A549 (cell line): ENCODE measurements around the gene KRT16.

Experiments used
- ATOH8 ChIP-seq: fragments of 250-450 bp; sonication (Bioruptor Pico); IDR thresholded peaks from 2 replicates; pipeline ENCODE4 v1.5.0; 2020; ENCODE audit warnings: low read depth, mild to moderate bottlenecking, moderate library complexity
- CTCF ChIP-seq: fragments of >200 bp; sonication (Bioruptor Twin); formaldehyde crosslinking; IDR thresholded peaks from 3 replicates; pipeline ENCODE4 v1.5.1; 2016
- EP300 ChIP-seq, 2 experiments: fragments of >200 bp; sonication (Bioruptor Twin); formaldehyde crosslinking; IDR thresholded peaks; 2 replicates in 1 of 2; 3 replicates in 1 of 2; pipeline ENCODE4 v1.6.1; 2016 to 2017
- ESRRA ChIP-seq: fragments of 150-350 bp; IDR thresholded peaks from 2 replicates; pipeline ENCODE4 v1.6.1; 2014; ENCODE audit warnings: mild to moderate bottlenecking, low read length, borderline replicate concordance
- GATA3 ChIP-seq: IDR thresholded peaks from 2 replicates; pipeline ENCODE4 v1.6.1; 2012; ENCODE audit warnings: borderline replicate concordance
- JUN ChIP-seq, 2 experiments: fragments of >200 bp; sonication (Bioruptor Twin); formaldehyde crosslinking; IDR thresholded peaks; 2 replicates in 1 of 2; 3 replicates in 1 of 2; pipeline ENCODE4 v1.6.1; 2016 to 2017
- PBX3 ChIP-seq: IDR thresholded peaks from 2 replicates; pipeline ENCODE4 v1.6.1; 2012
- PHF8 ChIP-seq: fragments of 200-600 bp; sonication (generic); IDR thresholded peaks from 2 replicates; pipeline ENCODE4 v1.6.1; 2016; ENCODE audit warnings: low read depth, mild to moderate bottlenecking, antibody characterized with exemption, moderate library complexity, borderline replicate concordance
- POLR2A ChIP-seq: IDR thresholded peaks from 2 replicates; pipeline ENCODE4 v1.6.1; 2012; ENCODE audit warnings: mild to moderate bottlenecking, low read length
- RAD21 ChIP-seq, 2 experiments: fragments of >200 bp in 1 of 2; sonication (Bioruptor Twin) in 1 of 2; formaldehyde crosslinking in 1 of 2; IDR thresholded peaks in 1 of 2; conservative IDR thresholded peaks in 1 of 2; 2 replicates in 1 of 2; 3 replicates in 1 of 2; pipeline ENCODE4 v1.6.1; 2012 to 2018; ENCODE audit warnings: inconsistent platforms in 1 of 2
- RFX5 ChIP-seq: fragments of 450-650 bp; IDR thresholded peaks from 2 replicates; pipeline ENCODE4 v1.7.1; 2014; ENCODE audit warnings: antibody characterized with exemption, mild to moderate bottlenecking, moderate library complexity
- TP53 ChIP-seq: fragments of 250-450 bp; sonication (Bioruptor Pico); IDR thresholded peaks from 2 replicates; pipeline ENCODE4 v1.5.0; 2021; ENCODE audit warnings: mild to moderate bottlenecking, moderate library complexity
- ZC3H11A ChIP-seq: fragments of 450-650 bp; IDR thresholded peaks from 2 replicates; pipeline ENCODE4 v1.6.1; 2014; ENCODE audit warnings: antibody characterized with exemption, mild to moderate bottlenecking
- ZNF302 ChIP-seq: fragments of 250-450 bp; sonication (Bioruptor Pico); IDR thresholded peaks from 2 replicates; pipeline ENCODE4 v1.9.0; 2021; ENCODE audit warnings: inconsistent platforms, mild to moderate bottlenecking, moderate library complexity

- no peak for TF ChIP-seq PHF8
- TF ChIP-seq CTCF = no peak
- no peak for TF ChIP-seq PBX3
- TF ChIP-seq POLR2A = no peak
- TF ChIP-seq RAD21 (conservative IDR thresholded peaks at IDR 0.05 in 1 of 2, IDR thresholded peaks at IDR 0.05 in 1 of 2) = no peak
- no peak for TF ChIP-seq ESRRA
- no peak for TF ChIP-seq GATA3
- TF ChIP-seq RFX5 = no peak
- TF ChIP-seq JUN (IDR thresholded peaks at IDR 0.05) = no peak
- no peak for TF ChIP-seq ZNF302 (CRISPR knock-in tag)
- TF ChIP-seq EP300 (IDR thresholded peaks at IDR 0.05) = no peak
- TF ChIP-seq TP53 (CRISPR knock-in tag) = no peak
- no peak for TF ChIP-seq ATOH8 (CRISPR knock-in tag)
- TF ChIP-seq ZC3H11A = no peak
Observed at GRCh38 chr17:41660221-41660711, 47.7 kb upstream of the KRT16 start.
